SK-N-SH (cell line): ENCODE results near the gene TMEM98. TPM values are rescaled to one million over a fixed set of nuclear protein-coding genes. Genes with fewer than 3 reads are reported as not detected.

Experiments
- CTCF ChIA-PET: fragments of 300-600, 350-600 bp; formaldehyde crosslinking; extraction: SDS; loops from one replicate; lab custom pipeline; 2021; lab: Yijun Ruan, JAX
- POLR2A ChIA-PET: fragments of 350-600 bp; sonication (Branson Sonifier 250); formaldehyde crosslinking; extraction: SDS; loops from one replicate; lab custom pipeline; 2020; ENCODE audit warnings: antibody characterized with exemption, inconsistent platforms; lab: Yijun Ruan, JAX
- DNase-seq: peaks from one replicate; pipeline ENCODE4 v3.0.0; 2012
- H2AFZ ChIP-seq: fragments of 200-600 bp; sonication (generic); 2 replicates; pipeline ENCODE4 v1.8.1; 2016; ENCODE audit warnings: antibody characterized with exemption, mild to moderate bottlenecking, low read depth
- H3F3A ChIP-seq: fragments of 200-600 bp; sonication (generic); replicated peaks from 2 replicates; pipeline ENCODE3; 2016; ENCODE audit warnings: antibody characterized with exemption, mild to moderate bottlenecking; ENCODE audit not compliant: insufficient read depth
- H3K27ac ChIP-seq, 2 experiments: fragments of 200-500 bp in 1 of 2; fragments of 200-600 bp in 1 of 2; sonication (Bioruptor generic) in 1 of 2; sonication (generic), shearing (Covaris generic) in 1 of 2; 2 replicates each; pipeline versions ENCODE4 v1.5.1 to v1.6.1; 2014 to 2016; ENCODE audit warnings: low read depth in 2 of 2, inconsistent platforms in 1 of 2, low read length in 1 of 2, mild to moderate bottlenecking in 1 of 2, mixed read lengths in 1 of 2
- H3K27me3 ChIP-seq: fragments of 200-600 bp; sonication (generic), shearing (Covaris generic); 2 replicates; pipeline ENCODE4 v1.6.1; 2016; ENCODE audit warnings: mixed run types; ENCODE audit not compliant: insufficient read depth
- H3K36me3 ChIP-seq, 2 experiments: fragments of 200-500 bp in 1 of 2; fragments of 200-600 bp in 1 of 2; sonication (Bioruptor generic) in 1 of 2; sonication (generic) in 1 of 2; replicated peaks in 1 of 2; 2 replicates each; pipeline versions ENCODE3 to v1.5.1; 2014 to 2016; ENCODE audit warnings: low read length in 1 of 2, mild to moderate bottlenecking in 1 of 2; ENCODE audit not compliant: insufficient read depth in 2 of 2, control insufficient read depth in 1 of 2
- H3K4me1 ChIP-seq, 2 experiments: fragments of 200-500 bp in 1 of 2; fragments of 200-600 bp in 1 of 2; sonication (Bioruptor generic) in 1 of 2; sonication (generic), shearing (Covaris generic) in 1 of 2; 2 replicates each; pipeline versions ENCODE4 v1.5.1 to v1.6.1; 2014 to 2016; ENCODE audit warnings: low read depth in 1 of 2, low read length in 1 of 2, mixed run types in 1 of 2; ENCODE audit not compliant: insufficient read depth in 2 of 2, control insufficient read depth in 1 of 2
- H3K4me2 ChIP-seq: fragments of 200-600 bp; sonication (generic), shearing (Covaris generic); 2 replicates; pipeline ENCODE4 v1.6.1; 2017; ENCODE audit warnings: mixed run types
- H3K4me3 ChIP-seq, 2 experiments: fragments of 200-500 bp in 1 of 2; fragments of 200-600 bp in 1 of 2; sonication (Bioruptor generic) in 1 of 2; sonication (generic), shearing (Covaris generic) in 1 of 2; 2 replicates each; pipeline versions ENCODE4 v1.5.1 to v1.8.1; 2014 to 2016; ENCODE audit warnings: low read depth in 2 of 2, inconsistent platforms in 1 of 2, low read length in 1 of 2, mild to moderate bottlenecking in 1 of 2, mixed read lengths in 1 of 2, moderate library complexity in 1 of 2
- H3K79me2 ChIP-seq: fragments of 200-600 bp; sonication (generic); 2 replicates; pipeline ENCODE4 v1.8.1; 2017; ENCODE audit warnings: mild to moderate bottlenecking; ENCODE audit not compliant: insufficient read depth
- H3K9ac ChIP-seq: fragments of 200-600 bp; sonication (generic); 2 replicates; pipeline ENCODE4 v1.6.1; 2017; ENCODE audit warnings: mixed run types
- H3K9me2 ChIP-seq: fragments of 200-600 bp; sonication (generic); 2 replicates; pipeline ENCODE4 v1.6.1; 2017; ENCODE audit warnings: mixed run types
- H3K9me3 ChIP-seq: fragments of 200-600 bp; sonication (generic); 2 replicates; pipeline ENCODE4 v1.6.1; 2017; ENCODE audit warnings: mixed run types, mild to moderate bottlenecking, moderate library complexity
- H4K20me1 ChIP-seq: fragments of 200-600 bp; sonication (generic); 2 replicates; pipeline ENCODE4 v1.6.1; 2017; ENCODE audit warnings: mild to moderate bottlenecking, mixed run types; ENCODE audit not compliant: insufficient read depth
- CHD2 ChIP-seq: fragments of 150-350 bp; IDR thresholded peaks from 2 replicates; pipeline ENCODE4 v1.6.1; 2018; ENCODE audit warnings: low read length; ENCODE audit not compliant: partially characterized antibody
- ELF1 ChIP-seq: IDR thresholded peaks from 2 replicates; pipeline ENCODE4 v1.4.0; 2012
- EP300 ChIP-seq, 2 experiments: IDR thresholded peaks; 2 replicates each; pipeline versions ENCODE4 v1.4.0 to v1.6.1; 2012; ENCODE audit warnings: borderline replicate concordance in 1 of 2, low read depth in 1 of 2, low read length in 1 of 2
- EZH2phosphoT487 ChIP-seq: fragments of 200-600 bp; sonication (generic); IDR thresholded peaks from 2 replicates; pipeline ENCODE4 v1.6.1; 2017; ENCODE audit warnings: low read depth, mixed run types, mild to moderate bottlenecking, antibody characterized with exemption, moderate library complexity, borderline replicate concordance
- FOXJ3 ChIP-seq: sonication (generic); formaldehyde crosslinking; IDR thresholded peaks from 2 replicates; pipeline ENCODE4 v1.5.1; 2020; ENCODE audit warnings: mild to moderate bottlenecking, missing genetic modification reagents
- FOXM1 ChIP-seq: IDR thresholded peaks from 2 replicates; pipeline ENCODE4 v1.4.0; 2012; ENCODE audit warnings: low read depth, mild to moderate bottlenecking
- GABPA ChIP-seq: IDR thresholded peaks from 2 replicates; pipeline ENCODE4 v1.4.0; 2012; ENCODE audit warnings: low read depth, mild to moderate bottlenecking
- GATA2 ChIP-seq: sonication (generic); formaldehyde crosslinking; IDR thresholded peaks from 2 replicates; pipeline ENCODE4 v1.5.0; 2020; ENCODE audit warnings: mild to moderate bottlenecking, missing genetic modification reagents
- IRF3 ChIP-seq: fragments of 150-350 bp; IDR thresholded peaks from 2 replicates; pipeline ENCODE4 v1.6.1; 2016; ENCODE audit warnings: mild to moderate bottlenecking, low read depth, low read length
- MXI1 ChIP-seq: IDR thresholded peaks from 2 replicates; pipeline ENCODE4 v1.6.1; 2012; ENCODE audit warnings: mild to moderate bottlenecking, low read depth, low read length, improper control_type of control experiment
- NFIC ChIP-seq: IDR thresholded peaks from 2 replicates; pipeline ENCODE4 v1.4.0; 2012; ENCODE audit warnings: borderline replicate concordance
- NRF1 ChIP-seq: IDR thresholded peaks from 2 replicates; pipeline ENCODE4 v1.6.1; 2012; ENCODE audit warnings: low read depth, mild to moderate bottlenecking, low read length
- PBX3 ChIP-seq: IDR thresholded peaks from 2 replicates; pipeline ENCODE4; 2012
- RCOR1 ChIP-seq: fragments of 150-350 bp; IDR thresholded peaks from 2 replicates; pipeline ENCODE4 v1.6.1; 2017; ENCODE audit warnings: antibody characterized with exemption, low read length
- REST ChIP-seq: IDR thresholded peaks from 2 replicates; pipeline ENCODE4 v1.6.1; 2012; ENCODE audit warnings: mild to moderate bottlenecking, low read depth, low read length, moderate library complexity
- SIN3A ChIP-seq: IDR thresholded peaks from 2 replicates; pipeline ENCODE4 v1.6.1; 2012; ENCODE audit warnings: low read depth, mild to moderate bottlenecking, low read length, moderate library complexity, borderline replicate concordance
- TAF1 ChIP-seq: IDR thresholded peaks from 2 replicates; pipeline ENCODE4 v1.6.1; 2012; ENCODE audit warnings: low read depth, mild to moderate bottlenecking, low read length, moderate library complexity, borderline replicate concordance
- TCF12 ChIP-seq: IDR thresholded peaks from 2 replicates; pipeline ENCODE4 v1.4.0; 2012
- TEAD4 ChIP-seq: IDR thresholded peaks from 2 replicates; pipeline ENCODE4 v1.4.0; 2012; ENCODE audit warnings: mild to moderate bottlenecking, borderline replicate concordance; ENCODE audit not compliant: insufficient read depth
- USF2 ChIP-seq: fragments of 150-350 bp; IDR thresholded peaks from 2 replicates; pipeline ENCODE4 v1.6.1; 2017; ENCODE audit warnings: antibody characterized with exemption, low read length, low read depth, borderline replicate concordance
- WGBS: methylation state at CpG from one replicate; pipeline ENCODE4 v1.1.6; 2017; ENCODE audit warnings: low lambda C conversion rate; 5-methylcytosine and 5-hydroxymethylcytosine counted together
- polyA plus RNA-seq, 3 experiments: library from polyadenylated mRNA; depleted of rRNA; stranded (reverse); fragments of >200 nt; gene quantifications; 2 replicates each; pipeline ENCODE4 v1.2.3, GENCODE V29; 2012

Gene TMEM98
- polyA plus RNA-seq, 1 of the 3 experiments (the other 2 are of a cell fraction): 196 TPM

- no peak overlapping the region for H3K27ac ChIP-seq
- CTCF ChIA-PET: interaction anchor here (1.6 kb wide), 1 partner anchor 27 kb away, joined by 5 read pairs; the partner anchor contains the start of gene MYO1D
- POLR2A ChIA-PET: no interaction called here
These were observed 23.9 kb upstream of the TMEM98 start for GRCh38 chr17:32903774-32904673.

GRCh38 chr17:32904891-32905290 lies 23.1 kb upstream of the TMEM98 start:
- Histone ChIP-seq H3F3A (no peaks in the 10 kb centered on the region), H3K4me2 (no peak overlapping the region), H4K20me1 (no peaks in the 10 kb centered on the region), H3K4me1 (no peaks in the 10 kb centered on the region; a peak in 1 of 4 replicates), H3K9me2 (no peaks in the 10 kb centered on the region), H3K27ac (no peak overlapping the region), H3K27me3 (no peaks in the 10 kb centered on the region; the same call in 1 of the 2 replicates), H3K79me2 (no peaks in the 10 kb centered on the region), H3K36me3 (no peaks in the 10 kb centered on the region), H3K4me3 (no peak overlapping the region), H3K9ac (no peak overlapping the region), H3K9me3 (peaks cover 5% of the 10 kb centered on the region), H2AFZ (no peak overlapping the region)
- no peak for DNase-seq
- 38% methylated on average over 3 of the region's 3 CpGs for WGBS
- POLR2A ChIA-PET: no interaction called here
- CTCF ChIA-PET: interaction anchor here (2.5 kb wide), 1 partner anchor 28 kb away, joined by 12 read pairs; the partner anchor contains the start of gene MYO1D
- TF ChIP-seq NFIC: no peak
- TF ChIP-seq SIN3A: no peak
- TF ChIP-seq FOXJ3 (CRISPR knock-in tag): no peak
- no peak for TF ChIP-seq NRF1
- no peak for TF ChIP-seq TAF1
- no peak for TF ChIP-seq RCOR1
- TF ChIP-seq EP300 (IDR thresholded peaks at IDR 0.05; ENCODE audit: borderline replicate concordance in 1 of 2, low read depth in 1 of 2, low read length in 1 of 2): no peak
- no peak for TF ChIP-seq TCF12
- TF ChIP-seq PBX3: no peak
- no peak for TF ChIP-seq REST
- no peak for TF ChIP-seq GABPA
- no peak for TF ChIP-seq GATA2 (CRISPR knock-in tag)

More at GRCh38 chr17:32903774-32904673, 23.9 kb upstream of the TMEM98 start:
- Histone ChIP-seq H3K36me3 (no peaks in the 10 kb centered on the region), H2AFZ (no peak overlapping the region), H3K4me3 (no peak overlapping the region), H3K9me3 (peaks cover 5% of the 10 kb centered on the region), H3K27me3 (no peaks in the 10 kb centered on the region; the same call in 1 of the 2 replicates), H3K79me2 (no peaks in the 10 kb centered on the region), H4K20me1 (no peaks in the 10 kb centered on the region), H3K9ac (no peak overlapping the region)
- WGBS: 44% methylated on average over 5 of the region's 5 CpGs
- no peak for DNase-seq
- TF ChIP-seq CHD2: no peak
- TF ChIP-seq TEAD4: no peak
- TF ChIP-seq FOXJ3 (CRISPR knock-in tag): no peak
- TF ChIP-seq NFIC: no peak
- TF ChIP-seq NRF1: no peak
- no peak for TF ChIP-seq TCF12
- TF ChIP-seq FOXM1: no peak
- TF ChIP-seq EZH2phosphoT487: no peak
- TF ChIP-seq USF2: no peak
- TF ChIP-seq IRF3: no peak
- TF ChIP-seq MXI1: no peak
- no peak for TF ChIP-seq ELF1
- TF ChIP-seq, all 33 proteins: peak for 0
- Histone ChIP-seq H3K9me2 (no peaks in the 10 kb centered on the region), H3K4me1 (no peaks in the 10 kb centered on the region), H3F3A (no peaks in the 10 kb centered on the region), H3K4me2 (no peak overlapping the region)
